HG03135 (cell line): Measurements from ENCODE around the gene APOBEC2.
"Not testable (repeated sequence)": the region's sequence is repeated elsewhere in the genome, so short reads cannot be mapped to it uniquely, and the experiment has no call there.

Experiments used
- ATAC-seq: cut with Tn5 transposase; IDR thresholded peaks from one replicate; pipeline ENCODE4 v1.9.1; 2021; ENCODE audit warnings: mild to moderate bottlenecking, moderate library complexity; ENCODE audit not compliant: unreplicated experiment

Gene APOBEC2

GRCh38 chr6:41053041-41053440 lies at the start of gene APOBEC2:
Gene APOBEC2, plus strand, starts transcription at chr6:41053202. Its CDS starts 146 bp downstream, at chr6:41053348.
- no peak for ATAC-seq

GRCh38 chr6:41006217-41006616 lies 46.8 kb upstream of the APOBEC2 start:
- not testable (repeated sequence) for ATAC-seq

GRCh38 chr6:41006980-41007379 lies 46.0 kb upstream of the APOBEC2 start:
- not testable (repeated sequence) for ATAC-seq

- no peak for ATAC-seq
These were observed 45.0 kb upstream of the APOBEC2 start for GRCh38 chr6:41008011-41008410.

- ATAC-seq = no peak
These were observed 43.3 kb upstream of the APOBEC2 start for GRCh38 chr6:41009669-41010068.

- ATAC-seq = no peak
These were observed 41.3 kb upstream of the APOBEC2 start for GRCh38 chr6:41011673-41012072.

- no peak for ATAC-seq
These were observed 39.4 kb upstream of the APOBEC2 start for GRCh38 chr6:41013466-41014153.

GRCh38 chr6:41014780-41015179 lies 38.2 kb upstream of the APOBEC2 start:
- ATAC-seq = no peak

GRCh38 chr6:41015860-41016259 lies 37.1 kb upstream of the APOBEC2 start:
- ATAC-seq = not testable (repeated sequence)

GRCh38 chr6:41017663-41018062 lies 35.3 kb upstream of the APOBEC2 start:
- ATAC-seq = no peak

- ATAC-seq = no peak
These were observed 31.2 kb upstream of the APOBEC2 start for GRCh38 chr6:41021832-41022231.

GRCh38 chr6:41022294-41022693 lies 30.7 kb upstream of the APOBEC2 start:
- no peak for ATAC-seq

GRCh38 chr6:41023114-41023513 lies 29.9 kb upstream of the APOBEC2 start:
- no peak for ATAC-seq

- no peak for ATAC-seq
These were observed 27.0 kb upstream of the APOBEC2 start for GRCh38 chr6:41025966-41026530.

- ATAC-seq = no peak
These were observed 25.8 kb upstream of the APOBEC2 start for GRCh38 chr6:41027241-41027640.

GRCh38 chr6:41027799-41028560 lies 25.0 kb upstream of the APOBEC2 start:
- peak; percentile 91 for ATAC-seq

GRCh38 chr6:41028561-41029412 lies 24.2 kb upstream of the APOBEC2 start:
- ATAC-seq = peak; percentile 47

GRCh38 chr6:41032830-41033229 lies 20.2 kb upstream of the APOBEC2 start:
- no peak for ATAC-seq

- no peak for ATAC-seq
These were observed 19.2 kb upstream of the APOBEC2 start for GRCh38 chr6:41033776-41034175.

GRCh38 chr6:41036186-41036585 lies 16.8 kb upstream of the APOBEC2 start:
- ATAC-seq = no peak

- no peak for ATAC-seq
These were observed 16.4 kb upstream of the APOBEC2 start for GRCh38 chr6:41036601-41037000.
